ENCODE measurements around the gene CRY2. TPM values are rescaled to one million over a fixed set of nuclear protein-coding genes. Genes with fewer than 3 reads are reported as not detected.
A peak's percentile ranks its signal among the peaks of the same experiment; 100 is the strongest.

Gene CRY2
- total RNA-seq, 1 experiment from 2014 or later = 8.1 TPM

DNA sequence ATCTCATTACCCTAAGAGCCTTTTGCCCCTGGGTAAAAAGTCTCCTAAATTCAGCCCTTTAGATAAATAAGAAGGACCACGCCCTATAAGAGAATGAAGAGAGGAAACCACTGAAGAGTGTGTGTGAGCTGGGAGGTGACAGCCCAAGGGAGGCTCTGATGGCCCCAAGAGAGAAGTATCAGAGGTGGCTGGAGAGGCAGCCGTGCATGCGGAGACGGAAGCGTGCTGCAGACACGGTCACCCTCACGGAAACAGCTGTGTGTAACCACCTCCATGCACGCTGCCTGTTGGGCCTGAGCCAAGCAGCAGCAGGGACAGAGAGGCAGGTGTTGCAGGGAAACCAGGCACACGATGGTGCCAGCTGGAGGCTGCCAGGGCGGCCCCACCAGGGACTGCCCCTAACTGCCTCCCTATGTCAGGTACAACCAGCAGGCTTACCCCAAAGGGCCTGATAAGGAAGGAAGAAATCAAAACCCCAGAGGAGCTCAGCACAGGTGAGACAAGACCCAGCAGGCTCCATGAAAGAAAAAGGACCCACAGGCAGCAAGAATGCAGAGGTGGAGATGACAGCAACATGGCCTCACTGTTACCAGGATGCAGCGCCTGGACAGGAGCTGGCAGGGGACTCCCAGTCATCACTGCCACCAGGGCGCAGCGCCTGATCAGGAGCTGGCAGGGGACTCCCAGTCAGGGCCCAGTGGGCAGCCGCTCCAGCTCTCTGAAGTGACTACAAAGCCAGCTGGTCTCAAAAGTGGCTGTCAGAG lies 82.9 kb downstream of the CRY2 start:
- BruUV-seq (replicated peaks) = no TSS peak
- intact Hi-C loops (cut with micrococcal nuclease) = no loop called here
- Mint-ChIP-seq H3K4me1 (ENCODE audit: insufficient read depth, unreplicated experiment) (peaks cover 23% of the 10 kb centered on the region), H3K4me3 (ENCODE audit: unreplicated experiment) (peak overlapping the region; percentile 8), H3K9me3 (ENCODE audit: unreplicated experiment) (no peaks in the 10 kb centered on the region), H3K36me3 (ENCODE audit: insufficient read depth, unreplicated experiment) (peaks cover 45% of the 10 kb centered on the region), H3K27me3 (ENCODE audit: insufficient read depth, unreplicated experiment) (no peaks in the 10 kb centered on the region), H3K27ac (ENCODE audit: low read depth, unreplicated experiment) (peak overlapping the region; percentile 88)
- POLR2A ChIA-PET = interaction anchor here (1.1 to 2.4 kb wide), 5 partner anchors 12 to 83 kb away, joined by 3 to 23 read pairs (median 3); partner anchors contain the start of genes CRY2 and PEX16
- TF ChIP-seq, protein P1, sequence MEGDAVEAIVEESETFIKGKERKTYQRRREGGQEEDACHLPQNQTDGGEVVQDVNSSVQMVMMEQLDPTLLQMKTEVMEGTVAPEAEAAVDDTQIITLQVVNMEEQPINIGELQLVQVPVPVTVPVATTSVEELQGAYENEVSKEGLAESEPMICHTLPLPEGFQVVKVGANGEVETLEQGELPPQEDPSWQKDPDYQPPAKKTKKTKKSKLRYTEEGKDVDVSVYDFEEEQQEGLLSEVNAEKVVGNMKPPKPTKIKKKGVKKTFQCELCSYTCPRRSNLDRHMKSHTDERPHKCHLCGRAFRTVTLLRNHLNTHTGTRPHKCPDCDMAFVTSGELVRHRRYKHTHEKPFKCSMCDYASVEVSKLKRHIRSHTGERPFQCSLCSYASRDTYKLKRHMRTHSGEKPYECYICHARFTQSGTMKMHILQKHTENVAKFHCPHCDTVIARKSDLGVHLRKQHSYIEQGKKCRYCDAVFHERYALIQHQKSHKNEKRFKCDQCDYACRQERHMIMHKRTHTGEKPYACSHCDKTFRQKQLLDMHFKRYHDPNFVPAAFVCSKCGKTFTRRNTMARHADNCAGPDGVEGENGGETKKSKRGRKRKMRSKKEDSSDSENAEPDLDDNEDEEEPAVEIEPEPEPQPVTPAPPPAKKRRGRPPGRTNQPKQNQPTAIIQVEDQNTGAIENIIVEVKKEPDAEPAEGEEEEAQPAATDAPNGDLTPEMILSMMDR (IDR thresholded peaks at IDR 0.05; ENCODE audit: unreplicated experiment) = no peak
- CTCF ChIA-PET = interaction anchor here (0.5 to 2.0 kb wide), 10 partner anchors 8 to 830 kb away, joined by 3 to 10 read pairs (median 4); no protein-coding TSS in a partner anchor
- DNase-seq (ENCODE audit: unreplicated experiment) = no peak

DNA sequence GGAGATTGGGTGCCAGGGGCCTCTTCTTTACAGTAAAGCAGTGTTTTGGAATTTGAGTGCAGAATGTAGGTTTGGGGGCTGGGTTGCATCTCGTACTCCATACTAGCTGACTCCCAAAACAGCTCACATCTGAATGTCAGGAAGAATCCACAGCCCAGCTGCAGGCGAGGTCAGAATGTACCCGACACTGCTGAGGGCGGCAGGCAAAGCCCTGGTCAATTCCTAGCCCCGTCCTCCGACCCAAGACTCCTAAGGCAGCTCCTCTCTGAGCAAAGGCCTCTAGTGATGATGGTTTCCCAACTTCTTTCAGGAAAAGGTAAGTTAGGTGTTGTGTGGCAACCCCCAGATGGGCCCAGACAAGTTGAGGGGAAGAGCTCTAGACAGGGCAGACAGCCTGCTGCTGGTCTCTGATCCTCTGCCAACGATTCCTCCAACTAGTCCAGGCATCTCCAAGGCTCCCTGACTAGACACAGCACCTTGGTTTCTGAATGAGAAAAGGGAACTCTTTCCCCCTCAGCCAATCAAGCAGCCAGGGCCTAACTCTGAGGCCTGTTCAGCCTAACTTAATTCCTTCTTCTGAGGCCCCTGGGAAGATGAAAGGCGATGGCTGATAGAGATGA lies 83.8 kb downstream of the CRY2 start:
- peak; percentile 91 for DNase-seq (ENCODE audit: unreplicated experiment)
- H3K36me3 Mint-ChIP-seq (ENCODE audit: insufficient read depth, unreplicated experiment) = peaks cover 53% of the 10 kb centered on the region
- H3K4me1 Mint-ChIP-seq (ENCODE audit: insufficient read depth, unreplicated experiment) = peaks cover 23% of the 10 kb centered on the region

DNA sequence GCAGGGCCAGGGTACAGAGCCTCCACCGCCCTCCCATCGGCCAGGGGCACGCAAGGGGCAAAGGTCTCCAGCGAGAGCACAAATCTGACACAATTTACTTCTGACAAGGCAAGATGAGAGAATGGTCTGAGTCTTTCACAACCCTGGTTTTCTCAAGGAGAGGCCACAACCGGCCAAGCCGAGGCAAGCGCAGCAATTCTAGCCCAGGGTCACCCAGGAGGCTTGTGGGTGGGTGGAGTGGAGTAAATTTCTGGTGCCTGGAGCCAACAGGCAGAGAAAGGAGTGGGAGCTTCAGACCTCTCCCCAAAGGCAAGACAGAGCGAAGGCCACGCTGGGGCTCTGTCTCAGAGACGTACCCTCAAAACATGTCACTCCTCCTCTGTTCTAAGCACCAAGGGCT lies 84.5 kb downstream of the CRY2 start:
- POLR2A ChIA-PET = interaction anchor here (0.5 to 2.4 kb wide), 8 partner anchors 9 to 88 kb away, joined by 3 to 23 read pairs (median 4); partner anchors contain the start of genes CRY2 and PEX16
- CTCF ChIA-PET = interaction anchor here (1.0 kb wide), 1 partner anchor 33 kb away, joined by 3 read pairs; no protein-coding TSS in a partner anchor
- Mint-ChIP-seq H3K4me1 (ENCODE audit: insufficient read depth, unreplicated experiment) (peaks cover 23% of the 10 kb centered on the region), H3K27me3 (ENCODE audit: insufficient read depth, unreplicated experiment) (no peaks in the 10 kb centered on the region), H3K36me3 (ENCODE audit: insufficient read depth, unreplicated experiment) (peaks cover 60% of the 10 kb centered on the region), H3K27ac (ENCODE audit: low read depth, unreplicated experiment) (peak overlapping the region; percentile 80), H3K4me3 (ENCODE audit: unreplicated experiment) (no peak overlapping the region), H3K9me3 (ENCODE audit: unreplicated experiment) (no peaks in the 10 kb centered on the region)
- intact Hi-C loops (cut with micrococcal nuclease) = no loop called here
- no peak for DNase-seq (ENCODE audit: unreplicated experiment)
- TF ChIP-seq, protein P1 (IDR thresholded peaks at IDR 0.05; ENCODE audit: unreplicated experiment) = no peak
- no TSS peak for BruUV-seq (replicated peaks)

More for the DNA sequence above, 83.8 kb downstream of the CRY2 start:
- Mint-ChIP-seq H3K27ac (ENCODE audit: low read depth, unreplicated experiment) (peak overlapping the region; percentile 80), H3K9me3 (ENCODE audit: unreplicated experiment) (no peaks in the 10 kb centered on the region), H3K4me3 (ENCODE audit: unreplicated experiment) (no peak overlapping the region), H3K27me3 (ENCODE audit: insufficient read depth, unreplicated experiment) (no peaks in the 10 kb centered on the region)
- TF ChIP-seq, protein P1 (IDR thresholded peaks at IDR 0.05; ENCODE audit: unreplicated experiment) = no peak
- ChIA-PET CTCF (interaction anchor here (0.5 to 2.0 kb wide), 10 partner anchors 13 to 830 kb away, joined by 3 to 10 read pairs (median 3); no protein-coding TSS in a partner anchor), POLR2A (interaction anchor here (0.5 to 2.4 kb wide), 7 partner anchors 10 to 88 kb away, joined by 3 to 23 read pairs (median 4); partner anchors contain the start of genes CRY2 and PEX16)
- intact Hi-C loops (cut with micrococcal nuclease) = no loop called here
- no TSS peak for BruUV-seq (replicated peaks)

DNA sequence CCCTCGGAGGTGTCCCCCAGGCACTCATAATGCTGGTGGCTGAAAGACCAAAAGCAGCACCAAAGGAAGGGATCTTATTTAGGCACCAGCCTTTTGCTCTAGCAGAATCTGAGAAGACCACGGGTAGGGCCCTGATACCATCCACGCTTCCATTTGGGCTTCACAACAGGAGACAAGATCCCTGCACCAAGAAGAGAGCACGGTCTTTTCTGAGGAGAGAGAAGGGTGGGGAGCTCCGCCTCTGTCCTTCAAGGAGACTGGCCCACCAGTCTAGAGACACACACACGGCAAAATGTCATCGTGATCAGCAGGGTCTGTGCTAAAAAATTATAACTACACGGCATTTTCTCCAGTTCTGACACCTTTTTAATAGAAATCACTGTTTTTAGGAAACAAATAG lies 84.9 kb downstream of the CRY2 start:
- H3K36me3 Mint-ChIP-seq (ENCODE audit: insufficient read depth, unreplicated experiment) = peaks cover 65% of the 10 kb centered on the region

More for the DNA sequence above, 84.9 kb downstream of the CRY2 start:
- DNase-seq (ENCODE audit: unreplicated experiment) = no peak
- Mint-ChIP-seq H3K9me3 (ENCODE audit: unreplicated experiment) (no peaks in the 10 kb centered on the region), H3K4me3 (ENCODE audit: unreplicated experiment) (no peak overlapping the region), H3K4me1 (ENCODE audit: insufficient read depth, unreplicated experiment) (peaks cover 23% of the 10 kb centered on the region), H3K27me3 (ENCODE audit: insufficient read depth, unreplicated experiment) (no peaks in the 10 kb centered on the region), H3K27ac (ENCODE audit: low read depth, unreplicated experiment) (no peak overlapping the region)
- POLR2A ChIA-PET = interaction anchor here (0.7 to 1.4 kb wide), 3 partner anchors 10 to 39 kb away, joined by 3 to 4 read pairs (median 3); no protein-coding TSS in a partner anchor
- no TSS peak for BruUV-seq (replicated peaks)
- intact Hi-C loops (cut with micrococcal nuclease) = no loop called here
- CTCF ChIA-PET = interaction anchor here (1.0 to 1.5 kb wide), 2 partner anchors 33 kb away, joined by 3 to 4 read pairs; no protein-coding TSS in a partner anchor
- TF ChIP-seq, protein P1 (IDR thresholded peaks at IDR 0.05; ENCODE audit: unreplicated experiment) = no peak

All from MCF 10A (cell line).